HG02588 (cell line): ENCODE data around the gene CCDC88C.

Experiments used
- ATAC-seq: cut with Tn5 transposase; IDR thresholded peaks from one replicate; pipeline ENCODE4 v1.9.1; 2021; ENCODE audit warnings: mild to moderate bottlenecking, moderate library complexity; ENCODE audit not compliant: unreplicated experiment

The CCDC88C gene

GRCh38 chr14:91399868-91400640 is 17.6 kb downstream of the CCDC88C start:
- ATAC-seq, result peak; percentile 33

GRCh38 chr14:91398707-91399106 is 18.9 kb downstream of the CCDC88C start:
- ATAC-seq, result no peak

GRCh38 chr14:91397965-91398591 is 19.5 kb downstream of the CCDC88C start:
- no peak for ATAC-seq

GRCh38 chr14:91396959-91397815 is 20.4 kb downstream of the CCDC88C start:
- ATAC-seq, result peak; percentile 64

GRCh38 chr14:91396013-91396660 is 21.5 kb downstream of the CCDC88C start:
- no peak for ATAC-seq

GRCh38 chr14:91395466-91395865 is 22.2 kb downstream of the CCDC88C start:
- no peak for ATAC-seq

- no peak for ATAC-seq
These were observed 23.2 kb downstream of the CCDC88C start for GRCh38 chr14:91394105-91395081.

- no peak for ATAC-seq
These were observed 24.9 kb downstream of the CCDC88C start for GRCh38 chr14:91392623-91393303.

GRCh38 chr14:91390165-91390778 is 27.3 kb downstream of the CCDC88C start:
- no peak for ATAC-seq

- no peak for ATAC-seq
These were observed 28.5 kb downstream of the CCDC88C start for GRCh38 chr14:91389150-91389549.

- no peak for ATAC-seq
These were observed 29.1 kb downstream of the CCDC88C start for GRCh38 chr14:91388551-91388975.

GRCh38 chr14:91387951-91388381 is 29.7 kb downstream of the CCDC88C start:
- ATAC-seq, result no peak

GRCh38 chr14:91387169-91387835 is 30.3 kb downstream of the CCDC88C start:
- ATAC-seq, result no peak

GRCh38 chr14:91385697-91386096 is 31.9 kb downstream of the CCDC88C start:
- ATAC-seq, result no peak

GRCh38 chr14:91385224-91385623 is 32.4 kb downstream of the CCDC88C start:
- no peak for ATAC-seq

GRCh38 chr14:91383439-91383838 is 34.2 kb downstream of the CCDC88C start:
- no peak for ATAC-seq

GRCh38 chr14:91381801-91382670 is 35.6 kb downstream of the CCDC88C start:
- no peak for ATAC-seq
